Mammary epithelial cell (primary cell): ENCODE data around the gene CD274.

ENCODE experiments used
- CTCF ChIP-seq, 2 donors: IDR thresholded peaks in 1 of 2; conservative IDR thresholded peaks in 1 of 2; 2 replicates each; pipeline ENCODE4 v1.5.1; 2011 to 2012; ENCODE audit warnings: inconsistent platforms in 2 of 2, low read length in 2 of 2, mild to moderate bottlenecking in 2 of 2, control low read depth in 1 of 2, low read depth in 1 of 2; ENCODE audit not compliant: insufficient read depth in 1 of 2; ENCODE audit errors: extremely low read depth in 1 of 2
- EZH2 ChIP-seq: IDR thresholded peaks from 2 replicates; pipeline ENCODE4 v1.6.1; 2012; ENCODE audit warnings: low read length, inconsistent platforms, borderline replicate concordance

DNA sequence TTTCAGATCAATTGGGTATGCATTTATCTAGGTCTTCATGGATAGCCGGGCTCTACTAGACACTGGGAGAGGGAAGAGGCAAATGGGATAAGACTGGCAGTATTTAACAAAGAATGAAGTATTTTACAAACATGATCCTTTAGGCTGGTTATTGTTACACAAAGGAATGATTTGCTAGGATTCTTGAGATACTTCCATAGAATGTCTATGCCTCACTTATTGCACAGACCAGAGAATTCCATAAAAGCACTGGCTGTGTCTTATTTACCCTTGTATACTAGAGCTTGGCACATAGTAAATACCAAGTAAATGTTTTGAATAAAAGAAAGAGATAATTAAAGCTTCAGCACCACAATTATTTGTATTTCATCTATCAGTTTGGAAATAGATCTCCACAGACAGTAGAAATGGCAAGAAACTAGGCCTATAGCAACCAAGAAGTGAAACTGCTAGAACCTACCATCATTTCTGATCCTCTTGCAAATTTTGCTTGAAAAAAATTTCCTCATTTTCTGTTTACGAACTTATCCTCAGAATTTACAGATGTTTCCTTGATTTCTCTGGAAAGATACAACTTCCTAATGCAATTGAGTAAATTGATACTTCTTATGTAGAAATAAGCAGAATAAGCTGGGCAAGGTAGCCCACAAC is 63.7 kb downstream of the CD274 start:
- TF ChIP-seq CTCF (conservative IDR thresholded peaks at IDR 0.05 in 1 of 2, IDR thresholded peaks at IDR 0.05 in 1 of 2; ENCODE audit: extremely low read depth in 1 of 2, insufficient read depth in 1 of 2, low read depth in 1 of 2, low read length in 2 of 2) = no peak
- TF ChIP-seq EZH2 = no peak
